Measurements from ENCODE around the gene SMIM33.
"Not testable (repeated sequence)": the region's sequence is repeated elsewhere in the genome, so short reads cannot be mapped to it uniquely, and the experiment has no call there.

SMIM33 gene

GRCh38 chr5:139457241-139457640 is 13.6 kb upstream of the SMIM33 start:
- no peak for DNase-seq (ENCODE audit: low spot score)

- DNase-seq (ENCODE audit: low spot score), result no peak
Measured at GRCh38 chr5:139457653-139458306, 13.0 kb upstream of the SMIM33 start.

GRCh38 chr5:139458580-139459407 is 12.0 kb upstream of the SMIM33 start:
- DNase-seq (ENCODE audit: low spot score), result no peak

GRCh38 chr5:139459451-139459934 is 11.3 kb upstream of the SMIM33 start:
- DNase-seq (ENCODE audit: low spot score), result no peak

- DNase-seq (ENCODE audit: low spot score), result no peak
Measured at GRCh38 chr5:139460455-139460854, 10.3 kb upstream of the SMIM33 start.

- no peak for DNase-seq (ENCODE audit: low spot score)
Measured at GRCh38 chr5:139461176-139461575, 9.6 kb upstream of the SMIM33 start.

- no peak for DNase-seq (ENCODE audit: low spot score)
Measured at GRCh38 chr5:139461698-139462097, 9.1 kb upstream of the SMIM33 start.

GRCh38 chr5:139462586-139463276 is 8.1 kb upstream of the SMIM33 start, which contains the start of gene ECSCR:
ECSCR (minus strand) TSS chr5:139462743; CDS start chr5:139462670, 73 bp downstream.
- DNase-seq (ENCODE audit: low spot score), result no peak

- no peak for DNase-seq (ENCODE audit: low spot score)
Measured at GRCh38 chr5:139468421-139468931, 2.3 kb upstream of the SMIM33 start.

- no peak for DNase-seq (ENCODE audit: low spot score)
Measured at GRCh38 chr5:139472386-139473030, 1.7 kb downstream of the SMIM33 start.

- DNase-seq (ENCODE audit: low spot score), result no peak
Measured at GRCh38 chr5:139473105-139473504, 2.3 kb downstream of the SMIM33 start.

- no peak for DNase-seq (ENCODE audit: low spot score)
Measured at GRCh38 chr5:139473565-139473964, 2.8 kb downstream of the SMIM33 start.

- no peak for DNase-seq (ENCODE audit: low spot score)
Measured at GRCh38 chr5:139474890-139475791, 4.3 kb downstream of the SMIM33 start.

GRCh38 chr5:139475865-139476617 is 5.2 kb downstream of the SMIM33 start:
- no peak for DNase-seq (ENCODE audit: low spot score)

- DNase-seq (ENCODE audit: low spot score), result not testable (repeated sequence)
Measured at GRCh38 chr5:139478657-139479423, 8.0 kb downstream of the SMIM33 start.

GRCh38 chr5:139479729-139480128 is 8.9 kb downstream of the SMIM33 start:
- not testable (repeated sequence) for DNase-seq (ENCODE audit: low spot score)

- no peak for DNase-seq (ENCODE audit: low spot score)
Measured at GRCh38 chr5:139481122-139481533, 10.3 kb downstream of the SMIM33 start.

- DNase-seq (ENCODE audit: low spot score), result no peak
Measured at GRCh38 chr5:139481580-139482049, 10.8 kb downstream of the SMIM33 start.
